Measurements from ENCODE around the gene DAG1. TPM values are rescaled to one million over a fixed set of nuclear protein-coding genes. Genes with fewer than 3 reads are reported as not detected.

Gene DAG1
- total RNA-seq, 5 donors from 2014 or later (not counting 1 experiment from before 2014, with no cell fraction given) = 16.5 to 19.4 (median 18.1) TPM

Other genes starting within 250 kb of the DAG1 start
- 10 to 100 TPM in 3 of 5 donors, 1 to 10 TPM in 2; 8.5 to 12.8 (median 10.9) TPM for gene C3orf62, start 193.0 kb upstream of the DAG1 start, total RNA-seq
- gene USP4, start 130.2 kb upstream of the DAG1 start, total RNA-seq = 100 to 1,000 TPM; 101 to 107 (median 103) TPM
- gene GPX1, start 111.9 kb upstream of the DAG1 start, total RNA-seq = 10 to 100 TPM; 45.1 to 87.5 (median 73.8) TPM
- 100 to 1,000 TPM; 247 to 279 (median 269) TPM for gene RHOA, start 58.3 kb upstream of the DAG1 start, total RNA-seq
- gene TCTA, start 57.8 kb upstream of the DAG1 start, total RNA-seq = 10 to 100 TPM; 22.8 to 38.2 (median 34.3) TPM
- gene AMT, start 47.8 kb upstream of the DAG1 start, total RNA-seq = 10 to 100 TPM in 4 of 5 donors, 1 to 10 TPM in 1; 9.6 to 14.1 (median 11.1) TPM
- 10 to 100 TPM; 17.5 to 26.1 (median 24.1) TPM for gene NICN1, start 40.9 kb upstream of the DAG1 start, total RNA-seq
- gene BSN, start 84.2 kb downstream of the DAG1 start, total RNA-seq = under 1 TPM; 0.08 to 0.44 (median 0.32) TPM
- 100 to 1,000 TPM in 4 of 5 donors, 10 to 100 TPM in 1; 82.8 to 162 (median 141) TPM for gene APEH, start 204.1 kb downstream of the DAG1 start, total RNA-seq
- 10 to 100 TPM in 4 of 5 donors, 1 to 10 TPM in 1; 9.9 to 16.1 (median 12.6) TPM for gene MST1, start 219.2 kb downstream of the DAG1 start, total RNA-seq
- gene RNF123, start 219.3 kb downstream of the DAG1 start, total RNA-seq = 10 to 100 TPM; 40.9 to 79.8 (median 72.8) TPM
- gene AMIGO3, start 249.4 kb downstream of the DAG1 start, total RNA-seq = 1 to 10 TPM in 1 of 5 donors, under 1 TPM in 2, not detected in 2; 0.20 to 1.4 (median 0.26) TPM